Measurements from ENCODE around the gene BOK.

DNA sequence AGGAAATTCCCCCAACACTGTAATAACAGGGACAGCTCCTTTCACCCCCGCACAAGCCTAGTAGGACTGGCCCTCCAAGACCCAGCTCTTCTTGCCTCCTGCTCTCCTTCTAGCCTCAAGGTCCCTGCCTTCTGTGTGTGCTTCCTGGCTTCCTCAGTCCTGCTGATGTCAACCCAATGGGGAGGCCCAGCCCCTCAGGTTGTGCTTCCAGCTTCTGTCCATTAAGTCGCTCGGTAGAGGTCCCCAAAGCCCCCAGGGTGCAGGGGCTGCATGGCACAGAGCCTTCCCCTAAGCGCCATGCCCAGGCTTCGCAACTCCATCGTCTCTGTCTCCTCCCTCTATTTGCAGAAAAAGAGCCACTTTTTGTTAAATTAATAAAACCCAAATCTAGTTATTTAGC is 39.0 kb downstream of the BOK start:
- TF ChIP-seq EZH2phosphoT487 (IDR thresholded peaks at IDR 0.05; ENCODE audit: insufficient read depth, low read depth) (no peak), EZH2 (IDR thresholded peaks at IDR 0.05; ENCODE audit: insufficient read depth, poor library complexity, severe bottlenecking) (no peak)
